AG10803 (cell line): ENCODE data around the gene FABP3.

Experiments used
- DNase-seq: peaks from one replicate; pipeline ENCODE4 v3.0.0; 2010; ENCODE audit warnings: low read depth
- H3K4me3 ChIP-seq: 2 replicates; pipeline ENCODE4 v1.5.1; 2011; ENCODE audit warnings: mild to moderate bottlenecking, low read length, control low read depth
- CTCF ChIP-seq: conservative IDR thresholded peaks from 2 replicates; pipeline ENCODE4 v1.5.1; 2011; ENCODE audit warnings: mild to moderate bottlenecking, low read length, control low read depth, inconsistent platforms

Gene FABP3

DNA sequence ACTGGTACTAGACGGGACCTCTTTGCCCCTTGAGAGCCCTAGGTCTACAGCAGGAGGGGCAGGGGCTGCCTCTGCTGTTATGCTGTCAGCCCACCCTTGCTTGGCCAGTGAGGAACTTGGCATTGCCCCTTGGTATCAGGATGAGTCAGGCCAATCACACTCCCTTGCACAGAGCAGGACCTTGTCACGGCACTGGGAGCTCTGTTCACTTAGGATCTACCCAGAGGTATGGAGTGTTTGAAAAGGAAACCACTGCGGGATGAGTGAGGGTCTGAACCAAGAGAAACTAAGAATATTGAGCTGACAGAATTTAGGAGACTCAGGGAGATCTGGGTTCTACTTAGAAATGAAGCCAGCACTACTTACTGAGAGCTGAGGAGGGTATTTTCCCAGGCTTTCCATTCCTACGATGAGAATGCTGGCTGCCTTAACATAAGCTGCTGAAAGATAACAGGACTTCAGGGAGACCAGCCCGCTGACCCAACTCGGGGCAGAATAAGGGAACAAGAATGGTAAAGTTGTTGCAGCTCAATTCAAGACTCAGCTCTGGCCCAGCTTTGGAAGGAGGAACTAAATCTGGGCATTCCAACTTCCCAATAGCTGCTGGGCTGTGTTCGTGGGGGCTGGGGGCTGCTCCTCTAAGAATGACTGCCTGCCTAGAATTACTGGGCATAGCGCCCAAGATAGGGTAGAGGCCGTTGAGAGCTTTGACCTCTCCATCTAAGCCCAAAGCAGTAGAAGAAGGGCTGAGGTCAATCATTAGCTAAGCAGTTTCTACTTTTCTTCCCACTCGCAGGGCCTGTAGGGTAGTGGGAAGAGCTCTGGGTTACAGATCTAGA is 1.5 kb downstream of the FABP3 start:
- no peak for TF ChIP-seq CTCF
- DNase-seq = no peak
- H3K4me3 ChIP-seq = no peak overlapping the region

GRCh38 chr1:31370565-31370964 is 2.3 kb downstream of the FABP3 start:
- no peak overlapping the region for H3K4me3 ChIP-seq
- no peak for DNase-seq

GRCh38 chr1:31370021-31370420 is 2.9 kb downstream of the FABP3 start:
- DNase-seq = no peak
- H3K4me3 ChIP-seq = no peak overlapping the region
- TF ChIP-seq CTCF = no peak

More at GRCh38 chr1:31370565-31370964, 2.3 kb downstream of the FABP3 start:
- no peak for TF ChIP-seq CTCF

- no peak for DNase-seq
- no peak overlapping the region for H3K4me3 ChIP-seq
- TF ChIP-seq CTCF = no peak
These were observed 4.2 kb downstream of the FABP3 start for GRCh38 chr1:31368611-31369107.

DNA sequence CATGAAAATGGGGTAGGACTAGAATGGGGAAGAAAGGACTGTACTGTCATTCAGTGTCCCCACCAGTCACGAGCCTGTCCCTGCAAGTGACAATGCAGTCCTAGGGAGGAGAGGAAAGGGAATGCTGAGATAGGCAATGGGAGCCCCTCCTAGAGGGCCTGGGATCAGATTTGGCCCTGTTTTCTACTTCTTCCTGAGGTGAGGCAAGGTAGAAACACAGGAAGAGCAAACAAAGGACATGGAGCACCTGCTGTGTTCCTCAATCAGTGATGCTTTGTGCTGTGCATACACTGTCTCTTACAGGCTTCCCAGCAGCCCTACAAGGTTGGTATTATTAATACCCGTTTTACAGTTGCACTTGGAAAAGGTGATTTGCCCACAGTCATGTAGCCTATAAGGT is 6.1 kb downstream of the FABP3 start:
- no peak overlapping the region for H3K4me3 ChIP-seq
- TF ChIP-seq CTCF = no peak
- DNase-seq = no peak

- DNase-seq = no peak
- no peak overlapping the region for H3K4me3 ChIP-seq
- no peak for TF ChIP-seq CTCF
These were observed 8.2 kb downstream of the FABP3 start for GRCh38 chr1:31364561-31365250.
